Right ventricle myocardium superior (tissue), 1 donor: ENCODE results near the gene RAB8B. TPM values are rescaled to one million over a fixed set of nuclear protein-coding genes. Genes with fewer than 3 reads are reported as not detected.
A peak's percentile ranks its signal among the peaks of the same experiment; 100 is the strongest.
"Not testable (repeated sequence)": the region's sequence is repeated elsewhere in the genome, so short reads cannot be mapped to it uniquely, and the experiment has no call there.

Source experiments
- ATAC-seq: fragments of 200-7000 bp; cut with Tn5 transposase; one replicate; pipeline ENCODE4 v1.9.1; 2020; ENCODE audit warnings: mild to moderate bottlenecking; ENCODE audit not compliant: poor library complexity
- DNase-seq: peaks from one replicate; pipeline ENCODE4 v3.0.0-alpha.2; 2020
- intact Hi-C: fragments of 100-400 bp; cut with DNase I; formaldehyde crosslinking; loops from one replicate; pipeline ENCODE4 v1.11.2; 2022
- total RNA-seq: library from RNA; stranded (reverse); fragmentation: NEBNext Ultra II Directional; extraction: Animal tissue kit (Norgen Biotek cat#: 25700); gene quantifications from one replicate; pipeline ENCODE4 v1.2.1, GENCODE V29; 2021
- donor health status: DM: no; HTN: yes; CAD: no; lungs with severe emphysema.

RAB8B gene
- total RNA-seq, 1 donor from 2014 or later, result 10.0 TPM

DNA sequence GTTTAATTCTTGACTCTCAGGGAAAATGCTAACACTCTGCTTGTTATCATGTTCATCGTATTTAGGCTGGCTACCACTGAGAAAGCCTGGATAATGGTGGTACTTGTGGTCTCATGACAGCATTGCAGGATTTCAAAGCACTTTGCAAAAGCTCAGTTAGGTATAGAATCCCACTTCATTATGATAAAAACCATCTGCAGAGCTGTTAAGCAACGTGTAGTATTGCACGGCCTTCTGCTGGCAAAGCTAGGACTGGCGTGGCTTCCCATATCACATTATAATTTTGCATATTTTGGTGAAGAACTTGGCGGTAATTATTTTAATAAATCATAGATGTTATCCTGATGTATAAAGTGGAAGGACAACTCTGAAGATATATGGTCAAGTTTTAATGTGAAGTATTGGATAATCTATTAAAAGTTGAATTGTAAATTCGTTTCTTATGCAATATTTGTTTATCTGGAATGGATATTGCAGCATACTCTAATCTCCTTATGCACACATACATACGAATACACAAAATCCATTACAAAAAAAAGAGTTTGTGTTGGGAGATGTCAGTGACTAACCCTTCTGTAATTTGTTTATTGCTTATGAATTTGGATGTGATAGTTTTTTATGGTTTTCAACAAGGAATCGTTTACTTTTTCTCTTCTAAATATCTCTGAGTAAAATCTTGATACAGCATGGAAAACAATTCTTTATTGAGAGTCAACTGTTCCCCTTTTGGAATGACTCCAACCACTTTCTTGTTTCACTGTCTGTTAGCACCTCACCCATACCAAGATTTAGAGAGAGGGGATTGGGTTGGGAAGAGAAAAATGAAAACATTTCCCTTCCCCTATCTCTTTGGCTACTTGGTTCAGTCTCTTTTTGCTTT is 9.2 kb downstream of the RAB8B start:
- no peak for DNase-seq
- no peak for ATAC-seq
- intact Hi-C loops, result no loop called here

- DNase-seq (no peak), ATAC-seq (no peak)
- intact Hi-C loops, result no loop called here
Measured at GRCh38 chr15:63200464-63201249, 11.3 kb downstream of the RAB8B start.

- no peak for ATAC-seq
- no peak for DNase-seq
- intact Hi-C loops, result no loop called here
Measured at GRCh38 chr15:63202861-63203260, 13.5 kb downstream of the RAB8B start.

GRCh38 chr15:63203451-63204090 is 14.2 kb downstream of the RAB8B start:
- ATAC-seq, result no peak
- intact Hi-C loops, result no loop called here
- DNase-seq, result no peak

DNA sequence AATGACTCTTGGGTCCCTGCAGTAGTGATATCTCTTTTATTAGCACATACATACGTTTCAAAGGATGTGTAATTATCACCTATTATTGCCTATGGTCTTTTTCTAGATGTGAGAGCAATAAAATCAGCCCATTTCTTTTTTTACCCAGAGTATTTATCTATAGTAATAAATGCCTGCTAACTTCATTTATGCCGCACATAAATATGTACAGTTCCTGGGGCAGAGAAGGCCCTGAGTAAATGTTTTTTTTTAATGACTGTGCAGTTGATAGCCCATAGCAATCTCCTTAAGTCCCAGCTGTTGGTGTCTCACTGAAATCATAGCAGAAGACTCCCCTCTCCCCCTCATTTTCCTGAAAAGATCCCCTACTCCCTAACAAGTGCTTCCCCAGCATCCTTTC is 16.7 kb downstream of the RAB8B start:
- intact Hi-C loops, result no loop called here
- no peak for ATAC-seq
- DNase-seq, result no peak

DNA sequence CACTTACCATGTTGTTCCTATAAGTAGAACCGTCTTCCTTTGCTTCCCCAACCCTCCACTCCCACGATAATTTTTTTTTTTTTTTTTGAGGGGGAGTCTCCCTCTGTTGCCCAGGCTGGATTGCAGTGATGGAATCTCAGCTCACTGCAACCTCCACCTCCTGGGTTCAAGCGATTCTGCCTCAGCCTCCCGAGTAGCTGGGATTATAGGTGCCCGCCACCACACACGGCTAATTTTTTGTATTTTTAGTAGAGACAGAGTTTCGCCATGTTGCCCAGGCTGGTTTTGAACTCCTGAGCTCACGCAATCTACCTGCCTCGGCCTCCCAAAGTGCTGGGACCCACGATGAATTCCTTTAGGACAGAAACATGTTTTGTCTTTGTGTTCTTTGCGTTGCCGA is 19.4 kb downstream of the RAB8B start:
- DNase-seq, ATAC-seq, intact Hi-C loops: not testable (repeated sequence)

DNA sequence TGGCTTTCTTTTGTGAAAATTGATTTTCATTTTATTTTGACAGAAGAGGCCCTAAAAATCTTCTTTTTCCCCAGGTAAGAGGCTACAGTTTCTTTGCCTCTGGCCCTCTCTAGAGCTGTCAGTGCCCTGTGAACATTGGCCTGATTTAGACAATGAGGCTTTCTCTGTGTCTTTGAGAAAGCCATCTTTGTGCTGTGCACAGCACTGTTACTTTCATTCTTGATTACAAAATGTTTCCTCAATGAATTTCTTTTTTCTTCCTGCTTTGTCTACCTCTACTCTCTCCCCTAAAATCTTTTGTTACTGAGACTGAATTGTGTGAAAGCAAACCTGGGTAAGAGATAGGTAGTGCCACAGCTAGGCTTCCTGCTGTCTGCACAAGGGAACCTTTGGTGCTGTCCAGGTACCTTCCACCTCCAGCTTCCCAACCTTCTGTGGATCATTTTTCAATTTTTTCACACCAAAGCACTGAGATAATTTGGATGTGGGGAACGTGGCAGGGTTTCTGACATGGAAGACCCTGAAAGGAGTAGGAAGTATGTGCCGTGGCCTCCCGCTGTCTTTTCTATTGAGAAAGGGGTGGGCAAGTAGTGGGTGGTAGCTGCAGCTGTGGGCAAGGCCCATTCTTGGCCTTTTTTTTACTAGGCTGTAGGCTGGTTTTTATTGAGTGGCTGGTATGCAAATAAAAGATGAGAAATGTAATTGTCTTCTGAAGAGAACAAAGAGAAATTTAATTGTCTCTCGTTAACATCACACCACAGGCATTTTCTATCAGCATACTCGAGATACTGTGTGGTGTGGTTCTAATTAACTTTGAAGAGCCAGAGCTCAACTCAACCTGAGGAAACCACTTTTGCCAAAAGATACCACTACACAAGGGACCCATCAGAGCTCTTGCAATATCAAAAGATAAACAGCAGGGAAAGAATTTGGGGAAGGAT is 21.0 kb downstream of the RAB8B start:
- ATAC-seq (peak; percentile 32), DNase-seq (no peak)
- intact Hi-C loops, result no loop called here

GRCh38 chr15:63211092-63211490 is 21.7 kb downstream of the RAB8B start:
- intact Hi-C loops, result no loop called here
- no peak for ATAC-seq
- no peak for DNase-seq

- DNase-seq, result no peak
- intact Hi-C loops, result no loop called here
- no peak for ATAC-seq
Measured at GRCh38 chr15:63211549-63211948, 22.1 kb downstream of the RAB8B start.

DNA sequence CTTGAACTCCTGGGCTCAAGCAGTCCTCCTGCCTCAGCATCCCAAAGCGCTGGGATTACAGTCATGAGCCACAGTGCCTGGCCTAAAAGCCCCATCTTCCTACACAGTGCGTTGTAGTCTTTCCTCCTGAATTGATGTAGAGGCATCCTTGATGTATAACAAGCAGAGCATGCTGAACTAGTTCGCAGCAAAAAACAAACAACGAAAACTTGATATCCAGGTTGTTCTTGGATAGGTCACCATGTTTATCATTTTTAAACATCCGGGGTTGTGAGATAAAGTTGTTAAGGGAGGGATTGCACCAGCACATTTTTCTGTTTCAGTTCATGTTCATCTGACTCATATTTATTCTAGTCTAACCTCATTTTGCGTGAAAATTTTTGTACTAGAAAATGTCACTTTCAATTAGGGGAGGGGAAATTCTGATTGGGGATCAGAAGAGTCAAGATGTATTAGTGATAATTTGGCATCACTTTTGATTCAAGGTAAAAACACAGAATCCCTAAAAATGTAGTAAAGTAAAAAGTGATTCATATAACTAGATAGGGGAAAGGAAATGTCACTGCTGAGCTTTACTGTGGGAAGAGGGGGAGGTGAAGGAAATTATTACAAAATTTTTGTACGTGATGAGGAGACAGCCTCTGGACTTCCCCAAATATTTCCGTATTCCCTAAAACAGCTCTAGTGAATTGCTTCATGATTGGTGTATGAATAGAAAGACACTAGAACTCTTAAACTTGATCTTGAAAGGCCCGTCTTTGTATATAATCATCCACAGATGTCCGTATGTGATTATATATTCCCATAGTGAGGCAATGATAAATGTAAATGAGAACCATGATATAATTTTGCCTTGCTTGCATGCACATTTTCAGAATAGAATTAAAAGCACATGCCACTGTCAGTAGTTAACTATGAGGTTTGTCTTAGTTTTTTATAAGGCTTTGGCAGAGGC is 22.9 kb downstream of the RAB8B start:
- DNase-seq, result no peak
- intact Hi-C loops, result no loop called here

GRCh38 chr15:63218100-63218808 is 28.8 kb downstream of the RAB8B start:
- intact Hi-C loops, result no loop called here
- ATAC-seq (peak; percentile 64), DNase-seq (no peak)

More for the DNA sequence above, 22.9 kb downstream of the RAB8B start:
- peak; percentile 49 for ATAC-seq

GRCh38 chr15:63219196-63219710 is 29.8 kb downstream of the RAB8B start:
- ATAC-seq, result peak; percentile 25
- intact Hi-C loops, result no loop called here
- no peak for DNase-seq

DNA sequence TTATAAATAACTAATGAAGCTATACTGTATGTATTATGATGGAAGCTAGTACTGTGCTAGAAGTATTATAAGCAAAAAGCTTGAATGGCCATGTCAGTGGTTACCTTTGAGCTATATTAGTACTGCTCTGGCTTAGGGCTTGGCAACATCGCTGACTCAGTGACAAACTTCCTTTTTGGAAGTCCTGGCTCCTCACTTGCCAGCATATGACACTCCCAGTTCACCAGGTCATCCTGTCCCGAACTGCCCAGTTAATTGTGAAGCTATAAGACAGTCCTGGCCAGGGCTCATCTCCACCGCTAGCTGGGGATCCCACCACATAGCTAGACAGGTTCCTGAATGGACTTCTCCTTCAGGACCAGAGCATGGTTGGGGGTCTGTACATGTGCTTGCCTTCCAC is 31.9 kb downstream of the RAB8B start:
- intact Hi-C loops, result no loop called here
- ATAC-seq, result peak; percentile 72
- peak; percentile 44 for DNase-seq

DNA sequence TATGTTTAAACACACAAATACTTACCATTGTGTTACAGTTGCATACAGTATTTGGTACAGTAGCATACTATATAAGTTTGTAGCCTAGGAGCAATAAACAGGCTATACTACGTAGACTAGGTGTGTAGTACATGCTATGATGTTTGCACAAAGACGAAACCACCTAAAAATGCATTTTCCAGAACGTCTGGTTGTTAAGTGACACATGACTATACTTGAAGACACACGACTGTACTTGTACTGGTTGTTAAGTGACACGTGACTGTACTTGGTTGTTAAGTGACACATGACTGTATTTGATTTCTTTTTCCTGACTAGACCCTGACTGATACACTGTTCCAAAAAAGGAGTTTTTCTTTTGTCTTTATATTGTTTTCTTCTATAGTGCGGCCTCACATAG is 34.1 kb downstream of the RAB8B start:
- intact Hi-C loops, result no loop called here
- DNase-seq (no peak), ATAC-seq (no peak)

GRCh38 chr15:63225381-63225780 is 36.0 kb downstream of the RAB8B start:
- DNase-seq (no peak), ATAC-seq (no peak)
- intact Hi-C loops, result no loop called here

DNA sequence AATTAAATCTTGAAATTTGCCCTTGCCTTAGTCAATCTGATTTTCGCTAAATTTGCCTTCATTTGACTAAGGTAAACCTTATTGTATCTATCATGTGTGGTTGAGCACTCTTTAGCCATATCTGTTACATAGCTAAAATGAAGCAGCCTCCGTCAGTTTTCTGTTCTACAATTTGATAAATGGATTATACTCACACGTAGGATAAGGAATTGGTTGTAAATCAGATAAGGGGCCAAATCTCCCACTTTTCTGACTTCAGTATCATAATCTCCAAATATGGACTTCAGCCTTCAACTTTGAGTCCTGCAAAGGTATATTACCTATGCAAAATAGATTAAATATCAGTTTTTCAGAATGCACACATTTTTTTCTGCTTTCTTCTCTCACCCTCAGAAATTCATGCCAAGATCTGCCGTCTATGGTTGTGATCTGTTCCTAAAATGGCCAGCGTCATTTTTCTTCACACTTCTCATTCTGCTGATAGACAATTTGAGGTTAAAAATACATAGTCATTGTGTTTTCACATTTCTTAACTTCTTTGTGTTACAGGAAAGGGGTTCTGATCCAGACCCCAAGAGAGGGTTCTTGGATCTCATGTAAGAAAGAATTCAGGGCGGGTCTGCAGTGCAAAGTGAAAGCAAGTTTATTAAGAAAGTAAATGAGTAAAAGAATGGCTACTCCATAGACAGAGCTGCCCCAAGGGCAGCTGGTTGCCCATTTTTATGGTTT is 36.9 kb downstream of the RAB8B start:
- intact Hi-C loops, result no loop called here
- ATAC-seq, result no peak
- DNase-seq, result no peak
